Esophagus squamous epithelium (tissue), 5 donors: Measurements from ENCODE around the gene VSIG4. TPM values are rescaled to one million over a fixed set of nuclear protein-coding genes. Genes with fewer than 3 reads are reported as not detected.
"Not testable (repeated sequence)": the region's sequence is repeated elsewhere in the genome, so short reads cannot be mapped to it uniquely, and the experiment has no call there.

Source experiments
- DNase-seq: peaks from one replicate; lab custom pipeline; 2025; lab: John Stamatoyannopoulos, UW
- H3K27ac ChIP-seq, 4 donors: fragments of 200-600 bp; sonication (generic); one replicate each; pipeline ENCODE4 v1.5.1; 2016 to 2019; ENCODE audit warnings: mild to moderate bottlenecking in 1 of 4
- H3K27me3 ChIP-seq, 4 donors: fragments of 200-600 bp; sonication (generic); 1 replicate in 3 of 4; 2 replicates in 1 of 4; pipeline versions ENCODE4 v1.5.1 to v1.6.0; 2017 to 2021; ENCODE audit warnings: antibody characterized with exemption in 1 of 4
- H3K36me3 ChIP-seq, 3 donors: fragments of 200-600 bp; sonication (generic); one replicate each; pipeline ENCODE4 v1.5.1; 2016 to 2019
- H3K4me1 ChIP-seq, 3 donors: fragments of 200-600 bp; sonication (generic); one replicate each; pipeline ENCODE4 v1.5.1; 2017 to 2019
- H3K4me3 ChIP-seq, 4 donors: fragments of 200-600 bp; sonication (generic); 1 replicate in 3 of 4; 2 replicates in 1 of 4; pipeline ENCODE4 v1.5.1; 2016 to 2019; ENCODE audit warnings: mild to moderate bottlenecking in 2 of 4, moderate library complexity in 1 of 4
- H3K9me3 ChIP-seq, 3 donors: fragments of 200-600 bp; sonication (generic); one replicate each; pipeline ENCODE4 v1.5.1; 2016 to 2019
- CTCF ChIP-seq, 6 experiments: fragments of 450-650 bp in 4 of 6; fragments of 200-600 bp in 2 of 6; sonication (generic) in 2 of 6; IDR thresholded peaks; one replicate each; pipeline ENCODE4 v1.5.1; 2016 to 2019; ENCODE audit warnings: antibody characterized with exemption in 6 of 6, mild to moderate bottlenecking in 4 of 6, moderate library complexity in 4 of 6
- POLR2A ChIP-seq, 4 donors: fragments of 450-650 bp; IDR thresholded peaks; one replicate each; pipeline ENCODE4 v1.6.1; 2017; ENCODE audit warnings: antibody characterized with exemption in 4 of 4, mild to moderate bottlenecking in 4 of 4, moderate library complexity in 3 of 4
- WGBS, 2 donors: methylation state at CpG; one replicate each; pipeline ENCODE4 v1.1.5; 2018; 5-methylcytosine and 5-hydroxymethylcytosine counted together
- intact Hi-C: fragments of 100-400 bp; cut with DNase I; formaldehyde crosslinking; loops from one replicate; pipeline ENCODE4 v1.15.0; 2022
- total RNA-seq, 4 donors: library from RNA; depleted of rRNA; stranded (reverse); fragments of >200 nt; gene quantifications; one replicate each; pipeline ENCODE4 v1.1.0, GENCODE V29; 2016
- donor health status: DM: yes; HTN: yes; CAD: no.

The VSIG4 gene
- total RNA-seq: 10 to 100 TPM in 2 of 4 donors, 1 to 10 TPM in 2; 1.7 to 84.3 (median 45.4) TPM

GRCh38 chrX:66039944-66040343 lies at the start of gene VSIG4:
Gene VSIG4, minus strand, starts transcription at chrX:66040080. Its CDS starts 82 bp downstream, at chrX:66039998.
- H3K4me3 ChIP-seq: peak within 1 kb of the TSS in 1 of 4 donors; percentile 9
- H3K4me1 ChIP-seq: no peaks in the 10 kb centered on the region
- 40 to 53% methylated on average over 1 to 2 of the region's 2 CpGs for WGBS, 2 donors
- no peaks in the 10 kb centered on the region for H3K36me3 ChIP-seq
- intact Hi-C loops: no loop called here
- H3K9me3 ChIP-seq: no peaks in the 10 kb centered on the region
- peak within 1 kb of the TSS in 2 of 4 donors; percentile 0 to 6 for H3K27ac ChIP-seq
- DNase-seq: no peak
- H3K27me3 ChIP-seq: no peaks in the 10 kb centered on the region
- peak in 2 of 4 donors; percentile 35 to 37 for TF ChIP-seq POLR2A (IDR thresholded peaks at IDR 0.05)
- TF ChIP-seq CTCF (IDR thresholded peaks at IDR 0.05): no peak

DNA sequence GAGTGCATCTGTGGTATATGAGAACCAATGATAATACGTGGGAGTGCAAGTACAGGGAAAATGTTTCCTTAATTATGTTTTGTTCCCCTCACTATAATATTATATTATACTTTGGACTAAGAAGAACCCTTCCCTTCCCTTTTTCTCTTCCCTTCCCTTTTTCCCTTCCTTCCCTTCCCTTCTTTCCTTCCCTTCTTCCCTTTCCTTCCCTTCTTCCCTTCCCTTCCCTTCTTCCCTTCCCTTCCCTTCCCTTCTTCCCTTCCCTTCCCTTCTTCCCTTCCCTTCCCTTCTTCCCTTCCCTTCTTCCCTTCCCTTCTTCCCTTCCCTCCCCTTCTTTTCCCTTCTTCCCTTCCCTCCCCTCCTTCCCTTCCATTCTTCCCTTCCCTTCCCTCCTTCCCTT lies 36.9 kb upstream of the VSIG4 start:
- Histone ChIP-seq H3K9me3 (no peaks in the 10 kb centered on the region), H3K4me1 (no peaks in the 10 kb centered on the region), H3K27me3 (no peaks in the 10 kb centered on the region), H3K4me3 (no peak overlapping the region), H3K27ac (no peak overlapping the region), H3K36me3 (no peaks in the 10 kb centered on the region)
- no peak for DNase-seq
- 70 to 71% methylated on average over 1 of the region's 1 CpG for WGBS, 2 donors
- intact Hi-C loops: no loop called here
- TF ChIP-seq CTCF (IDR thresholded peaks at IDR 0.05): no peak
- TF ChIP-seq POLR2A (IDR thresholded peaks at IDR 0.05): no peak

- Histone ChIP-seq H3K4me1 (no peaks in the 10 kb centered on the region), H3K36me3 (no peaks in the 10 kb centered on the region), H3K27ac (peak overlapping the region in 2 of 4 donors; percentile 46 to 51), H3K4me3 (no peak overlapping the region), H3K27me3 (no peaks in the 10 kb centered on the region), H3K9me3 (no peaks in the 10 kb centered on the region)
- intact Hi-C loops: no loop called here
- 58 to 67% methylated on average over 23 to 24 of the region's 24 CpGs for WGBS, 2 donors
- TF ChIP-seq POLR2A (IDR thresholded peaks at IDR 0.05): peak in 1 of 4 donors; percentile 24
- no peak for TF ChIP-seq CTCF (IDR thresholded peaks at IDR 0.05)
- peak; percentile 1 for DNase-seq
Observed at GRCh38 chrX:66074920-66075879, 35.3 kb upstream of the VSIG4 start.

DNA sequence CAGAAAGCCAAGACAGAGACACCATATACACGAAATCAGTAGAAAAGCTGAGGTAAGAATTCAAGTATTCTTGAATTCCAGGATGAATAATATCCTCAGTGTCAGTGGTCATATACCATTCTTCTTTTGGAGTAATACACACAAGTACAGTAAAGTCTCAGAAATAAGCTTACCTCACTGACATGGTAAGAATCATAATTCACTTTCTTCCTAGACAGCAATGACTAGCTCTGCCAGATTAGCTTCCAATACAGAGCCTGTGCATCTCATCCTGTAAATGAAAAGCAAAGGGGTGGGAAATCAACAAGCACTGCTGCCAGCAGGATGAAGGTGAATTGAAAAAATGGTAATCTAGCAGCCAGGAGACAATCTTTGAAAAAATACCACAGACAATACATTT lies 31.2 kb upstream of the VSIG4 start:
- Histone ChIP-seq H3K27ac (no peak overlapping the region), H3K4me1 (no peaks in the 10 kb centered on the region), H3K36me3 (no peaks in the 10 kb centered on the region), H3K4me3 (no peak overlapping the region), H3K9me3 (no peaks in the 10 kb centered on the region), H3K27me3 (no peaks in the 10 kb centered on the region)
- intact Hi-C loops: no loop called here
- 27 to 69% methylated on average over 1 of the region's 1 CpG for WGBS, 2 donors
- no peak for TF ChIP-seq POLR2A (IDR thresholded peaks at IDR 0.05)
- no peak for TF ChIP-seq CTCF (IDR thresholded peaks at IDR 0.05)
- DNase-seq: no peak

GRCh38 chrX:66064261-66064660 lies 24.4 kb upstream of the VSIG4 start:
- no peaks in the 10 kb centered on the region for H3K4me1 ChIP-seq
- WGBS, 2 donors: 83% methylated on average over 3 of the region's 4 CpGs; no CpG with 5 or more reads in 1 of the 2 donors
- intact Hi-C loops: no loop called here

GRCh38 chrX:66057019-66057418 lies 17.1 kb upstream of the VSIG4 start:
- WGBS, 2 donors: 67 to 82% methylated on average over 1 to 4 of the region's 5 CpGs
- H3K9me3 ChIP-seq, H3K27ac ChIP-seq, DNase-seq, H3K4me1 ChIP-seq, H3K36me3 ChIP-seq, H3K27me3 ChIP-seq, H3K4me3 ChIP-seq, intact Hi-C loops: not testable (repeated sequence)

More at GRCh38 chrX:66064261-66064660, 24.4 kb upstream of the VSIG4 start:
- Histone ChIP-seq H3K27ac (no peak overlapping the region), H3K27me3 (no peaks in the 10 kb centered on the region), H3K36me3 (no peaks in the 10 kb centered on the region), H3K9me3 (peaks cover 0 to 3% (median 0%) of the 10 kb centered on the region in 3 donors), H3K4me3 (no peak overlapping the region)
- DNase-seq: no peak
- TF ChIP-seq CTCF (IDR thresholded peaks at IDR 0.05): no peak
- TF ChIP-seq POLR2A (IDR thresholded peaks at IDR 0.05): no peak
